ENCODE data around the gene ITGBL1. TPM values are rescaled to one million over a fixed set of nuclear protein-coding genes. Genes with fewer than 3 reads are reported as not detected.

Gene ITGBL1
- total RNA-seq, 4 donors from 2014 or later, result 0.27 to 2.6 (median 0.83) TPM; not detected in 1

- no peaks in the 10 kb centered on the region for H3K27me3 ChIP-seq
- H3K4me1 ChIP-seq, result no peaks in the 10 kb centered on the region
- H3K36me3 ChIP-seq, result no peaks in the 10 kb centered on the region
- no peak overlapping the region for H3K4me3 ChIP-seq
- TF ChIP-seq, protein P1, sequence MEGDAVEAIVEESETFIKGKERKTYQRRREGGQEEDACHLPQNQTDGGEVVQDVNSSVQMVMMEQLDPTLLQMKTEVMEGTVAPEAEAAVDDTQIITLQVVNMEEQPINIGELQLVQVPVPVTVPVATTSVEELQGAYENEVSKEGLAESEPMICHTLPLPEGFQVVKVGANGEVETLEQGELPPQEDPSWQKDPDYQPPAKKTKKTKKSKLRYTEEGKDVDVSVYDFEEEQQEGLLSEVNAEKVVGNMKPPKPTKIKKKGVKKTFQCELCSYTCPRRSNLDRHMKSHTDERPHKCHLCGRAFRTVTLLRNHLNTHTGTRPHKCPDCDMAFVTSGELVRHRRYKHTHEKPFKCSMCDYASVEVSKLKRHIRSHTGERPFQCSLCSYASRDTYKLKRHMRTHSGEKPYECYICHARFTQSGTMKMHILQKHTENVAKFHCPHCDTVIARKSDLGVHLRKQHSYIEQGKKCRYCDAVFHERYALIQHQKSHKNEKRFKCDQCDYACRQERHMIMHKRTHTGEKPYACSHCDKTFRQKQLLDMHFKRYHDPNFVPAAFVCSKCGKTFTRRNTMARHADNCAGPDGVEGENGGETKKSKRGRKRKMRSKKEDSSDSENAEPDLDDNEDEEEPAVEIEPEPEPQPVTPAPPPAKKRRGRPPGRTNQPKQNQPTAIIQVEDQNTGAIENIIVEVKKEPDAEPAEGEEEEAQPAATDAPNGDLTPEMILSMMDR (IDR thresholded peaks at IDR 0.05), result no peak
- TF ChIP-seq POLR2A (IDR thresholded peaks at IDR 0.05), result no peak
- no peak for DNase-seq
- no peak overlapping the region for H3K27ac ChIP-seq
- no peaks in the 10 kb centered on the region for H3K9me3 ChIP-seq
These were observed 68.9 kb downstream of the ITGBL1 start for GRCh38 chr13:101521371-101521770.

GRCh38 chr13:101522607-101523006 is 70.1 kb downstream of the ITGBL1 start:
- Histone ChIP-seq H3K36me3 (no peaks in the 10 kb centered on the region), H3K9me3 (no peaks in the 10 kb centered on the region), H3K4me3 (no peak overlapping the region), H3K4me1 (no peaks in the 10 kb centered on the region), H3K27me3 (no peaks in the 10 kb centered on the region), H3K27ac (no peak overlapping the region)
- no peak for TF ChIP-seq POLR2A (IDR thresholded peaks at IDR 0.05)
- TF ChIP-seq, protein P1 (IDR thresholded peaks at IDR 0.05), result no peak
- no peak for DNase-seq

DNA sequence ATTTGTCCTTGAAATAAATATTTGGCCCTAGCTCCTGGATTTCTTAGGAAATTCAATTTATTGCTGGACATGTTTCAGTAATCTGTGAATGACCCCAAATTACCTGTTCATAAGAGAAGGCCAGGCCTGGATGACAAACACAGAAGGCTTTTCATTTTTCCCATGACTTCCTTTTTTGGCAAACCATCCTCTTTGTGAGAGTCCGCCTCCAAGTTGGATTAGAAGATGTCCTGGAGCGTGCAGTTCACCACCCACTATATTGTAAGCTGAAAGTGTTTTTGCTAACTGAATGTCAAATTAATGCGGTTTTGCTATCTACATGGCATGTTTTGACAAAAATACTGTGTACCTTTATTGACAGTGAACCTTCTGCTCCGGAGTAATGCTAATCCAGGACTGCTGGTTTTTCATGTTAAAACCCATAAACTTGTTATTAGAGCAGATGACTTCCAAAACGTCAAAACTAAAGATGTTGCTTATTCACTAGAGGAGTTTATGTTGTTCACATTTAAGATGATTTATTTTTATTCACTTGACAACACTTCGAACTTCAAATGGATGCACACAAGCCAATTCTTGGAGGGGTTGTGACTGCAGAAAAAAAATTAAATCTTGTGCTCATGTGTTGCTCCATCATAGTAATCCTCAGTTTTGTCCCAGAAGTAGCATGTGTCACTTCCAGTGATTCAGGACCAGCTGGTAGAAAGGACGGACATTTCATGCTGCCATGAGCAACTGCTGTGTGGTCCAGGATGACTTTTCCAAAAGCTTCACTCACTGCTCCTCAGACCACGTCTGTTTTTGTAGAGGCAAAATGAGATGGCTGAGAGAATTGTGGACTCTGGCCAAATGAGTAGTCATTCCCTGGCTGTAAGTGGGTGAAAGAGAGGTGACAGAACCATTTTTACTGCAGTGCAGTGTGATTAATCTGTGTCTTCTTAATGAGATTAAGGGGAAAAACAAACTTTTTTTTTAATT is 71.0 kb downstream of the ITGBL1 start:
- Histone ChIP-seq H3K36me3 (no peaks in the 10 kb centered on the region), H3K4me3 (no peak overlapping the region), H3K27me3 (no peaks in the 10 kb centered on the region), H3K27ac (no peak overlapping the region), H3K9me3 (no peaks in the 10 kb centered on the region), H3K4me1 (no peaks in the 10 kb centered on the region)
- no peak for TF ChIP-seq POLR2A (IDR thresholded peaks at IDR 0.05)
- TF ChIP-seq, protein P1 (IDR thresholded peaks at IDR 0.05), result no peak
- no peak for DNase-seq

GRCh38 chr13:101527130-101527529 is 74.7 kb downstream of the ITGBL1 start:
- H3K9me3 ChIP-seq, result no peaks in the 10 kb centered on the region
- H3K4me1 ChIP-seq, result no peaks in the 10 kb centered on the region
- no peak overlapping the region for H3K4me3 ChIP-seq
- no peak for DNase-seq
- H3K27me3 ChIP-seq, result no peaks in the 10 kb centered on the region
- TF ChIP-seq POLR2A (IDR thresholded peaks at IDR 0.05), result no peak
- TF ChIP-seq, protein P1 (IDR thresholded peaks at IDR 0.05), result no peak
- no peaks in the 10 kb centered on the region for H3K36me3 ChIP-seq
- no peak overlapping the region for H3K27ac ChIP-seq

DNA sequence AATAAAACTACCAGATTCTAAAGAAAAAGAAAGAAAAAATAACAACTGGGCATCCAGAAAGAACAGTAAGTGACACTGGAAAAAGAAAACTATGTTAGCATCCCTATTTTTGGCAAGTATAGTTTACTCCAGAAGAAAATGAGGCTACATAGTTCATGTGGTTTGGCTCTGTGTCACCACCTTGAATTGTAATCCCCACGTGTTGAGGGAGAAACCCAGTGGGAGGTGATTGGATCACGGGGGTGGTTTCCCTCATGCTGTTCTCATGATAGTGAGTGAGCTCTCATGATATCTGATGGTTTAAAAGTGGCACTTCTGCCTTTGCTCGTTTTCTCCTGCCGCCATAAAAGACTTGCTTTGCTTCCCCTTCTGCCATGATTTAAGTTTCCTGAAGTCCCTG is 76.9 kb downstream of the ITGBL1 start:
- no peaks in the 10 kb centered on the region for H3K4me1 ChIP-seq
- H3K27me3 ChIP-seq, result no peaks in the 10 kb centered on the region
- no peak overlapping the region for H3K27ac ChIP-seq
- no peak overlapping the region for H3K4me3 ChIP-seq
- TF ChIP-seq, protein P1 (IDR thresholded peaks at IDR 0.05), result no peak
- TF ChIP-seq POLR2A (IDR thresholded peaks at IDR 0.05), result no peak
- no peaks in the 10 kb centered on the region for H3K36me3 ChIP-seq
- no peaks in the 10 kb centered on the region for H3K9me3 ChIP-seq
- DNase-seq, result no peak

All from Peyer's patch (tissue), 4 donors.